Measurements from ENCODE around the gene PATJ.

Gene PATJ

GRCh38 chr1:61973100-61973837, 231.0 kb downstream of the PATJ start:
- no peak for TF ChIP-seq GABPA (IDR thresholded peaks at IDR 0.05; ENCODE audit: low read depth)
- TF ChIP-seq SPI1 (IDR thresholded peaks at IDR 0.05; ENCODE audit: borderline replicate concordance, low read depth) = no peak
- no peak for TF ChIP-seq REST (IDR thresholded peaks at IDR 0.05; ENCODE audit: insufficient replicate concordance, low read depth)
- no peak for TF ChIP-seq POLR2AphosphoS5 (IDR thresholded peaks at IDR 0.05; ENCODE audit: low read depth)
- TF ChIP-seq, protein P1, sequence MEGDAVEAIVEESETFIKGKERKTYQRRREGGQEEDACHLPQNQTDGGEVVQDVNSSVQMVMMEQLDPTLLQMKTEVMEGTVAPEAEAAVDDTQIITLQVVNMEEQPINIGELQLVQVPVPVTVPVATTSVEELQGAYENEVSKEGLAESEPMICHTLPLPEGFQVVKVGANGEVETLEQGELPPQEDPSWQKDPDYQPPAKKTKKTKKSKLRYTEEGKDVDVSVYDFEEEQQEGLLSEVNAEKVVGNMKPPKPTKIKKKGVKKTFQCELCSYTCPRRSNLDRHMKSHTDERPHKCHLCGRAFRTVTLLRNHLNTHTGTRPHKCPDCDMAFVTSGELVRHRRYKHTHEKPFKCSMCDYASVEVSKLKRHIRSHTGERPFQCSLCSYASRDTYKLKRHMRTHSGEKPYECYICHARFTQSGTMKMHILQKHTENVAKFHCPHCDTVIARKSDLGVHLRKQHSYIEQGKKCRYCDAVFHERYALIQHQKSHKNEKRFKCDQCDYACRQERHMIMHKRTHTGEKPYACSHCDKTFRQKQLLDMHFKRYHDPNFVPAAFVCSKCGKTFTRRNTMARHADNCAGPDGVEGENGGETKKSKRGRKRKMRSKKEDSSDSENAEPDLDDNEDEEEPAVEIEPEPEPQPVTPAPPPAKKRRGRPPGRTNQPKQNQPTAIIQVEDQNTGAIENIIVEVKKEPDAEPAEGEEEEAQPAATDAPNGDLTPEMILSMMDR (IDR thresholded peaks at IDR 0.05; ENCODE audit: insufficient read depth, low read length) = no peak
- H3K27me3 ChIP-seq (ENCODE audit: insufficient read depth, poor library complexity, severe bottlenecking) = no peaks in the 10 kb centered on the region
- H3K27ac ChIP-seq (replicated peaks) = no peak overlapping the region
- H3K4me3 ChIP-seq (replicated peaks; ENCODE audit: insufficient read depth, low read length) = no peak overlapping the region
- no peak for DNase-seq (ENCODE audit: low read depth in 1 of 2, low spot score in 1 of 2)

- DNase-seq (ENCODE audit: low read depth in 1 of 2, low spot score in 1 of 2) = no peak
- H3K27me3 ChIP-seq (ENCODE audit: insufficient read depth, poor library complexity, severe bottlenecking) = no peaks in the 10 kb centered on the region
- no peak for TF ChIP-seq REST (IDR thresholded peaks at IDR 0.05; ENCODE audit: insufficient replicate concordance, low read depth)
- TF ChIP-seq, protein P1 (IDR thresholded peaks at IDR 0.05; ENCODE audit: insufficient read depth, low read length) = no peak
- no peak for TF ChIP-seq POLR2AphosphoS5 (IDR thresholded peaks at IDR 0.05; ENCODE audit: low read depth)
- TF ChIP-seq GABPA (IDR thresholded peaks at IDR 0.05; ENCODE audit: low read depth) = no peak
- TF ChIP-seq SPI1 (IDR thresholded peaks at IDR 0.05; ENCODE audit: borderline replicate concordance, low read depth) = no peak
Measured at GRCh38 chr1:61975638-61976037, 233.4 kb downstream of the PATJ start.

DNA sequence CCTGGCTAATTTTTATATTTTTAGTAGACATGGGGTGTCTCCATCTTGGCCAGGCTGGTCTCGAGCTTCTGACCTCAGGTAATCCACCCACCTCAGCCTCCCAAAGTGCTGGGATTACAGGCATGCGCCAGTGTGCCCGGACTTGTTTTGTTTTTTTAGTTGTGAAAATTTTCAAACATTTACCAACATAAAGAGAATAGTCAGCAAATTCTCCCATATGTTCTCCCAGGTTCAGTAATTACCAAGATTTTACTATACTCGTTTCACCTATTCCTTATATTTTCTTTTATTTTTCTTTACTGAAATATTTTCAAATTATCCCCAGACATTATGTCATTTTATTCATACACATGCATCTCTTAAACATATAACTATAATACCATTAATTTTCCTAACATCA, 234.3 kb downstream of the PATJ start:
- Histone ChIP-seq H3K4me3 (replicated peaks; ENCODE audit: insufficient read depth, low read length) (no peak overlapping the region), H3K27me3 (ENCODE audit: insufficient read depth, poor library complexity, severe bottlenecking) (no peaks in the 10 kb centered on the region), H3K27ac (replicated peaks) (no peak overlapping the region)
- no peak for DNase-seq (ENCODE audit: low read depth in 1 of 2, low spot score in 1 of 2)
- TF ChIP-seq SPI1 (IDR thresholded peaks at IDR 0.05; ENCODE audit: borderline replicate concordance, low read depth) (no peak), REST (IDR thresholded peaks at IDR 0.05; ENCODE audit: insufficient replicate concordance, low read depth) (no peak), POLR2AphosphoS5 (IDR thresholded peaks at IDR 0.05; ENCODE audit: low read depth) (no peak), GABPA (IDR thresholded peaks at IDR 0.05; ENCODE audit: low read depth) (no peak)
- TF ChIP-seq, protein P1 (IDR thresholded peaks at IDR 0.05; ENCODE audit: insufficient read depth, low read length) = no peak

More at GRCh38 chr1:61975638-61976037, 233.4 kb downstream of the PATJ start:
- Histone ChIP-seq H3K4me3 (replicated peaks; ENCODE audit: insufficient read depth, low read length) (no peak overlapping the region), H3K27ac (replicated peaks) (no peak overlapping the region)

Measured in HL-60 (cell line).